ENCODE measurements around the gene ABHD17A. TPM values are rescaled to one million over a fixed set of nuclear protein-coding genes. Genes with fewer than 3 reads are reported as not detected.
A peak's percentile ranks its signal among the peaks of the same experiment; 100 is the strongest.
"Not testable (repeated sequence)": the region's sequence is repeated elsewhere in the genome, so short reads cannot be mapped to it uniquely, and the experiment has no call there.

The ABHD17A gene
- total RNA-seq, 1 donor from 2014 or later = 78.9 TPM

- intact Hi-C loops (cut with DNase I) = no loop called here
- DNase-seq (ENCODE audit: low spot score) (no peak), ATAC-seq (no peak)
Observed at GRCh38 chr19:1884291-1884718, 991 bp downstream of the ABHD17A start.

GRCh38 chr19:1883784-1884183 lies 1.5 kb downstream of the ABHD17A start:
- intact Hi-C loops (cut with DNase I) = no loop called here
- DNase-seq (ENCODE audit: low spot score) (no peak), ATAC-seq (no peak)

- DNase-seq (ENCODE audit: low spot score) (no peak), ATAC-seq (no peak)
- intact Hi-C loops (cut with DNase I) = no loop called here
Observed at GRCh38 chr19:1882786-1883692, 2.3 kb downstream of the ABHD17A start.

DNA sequence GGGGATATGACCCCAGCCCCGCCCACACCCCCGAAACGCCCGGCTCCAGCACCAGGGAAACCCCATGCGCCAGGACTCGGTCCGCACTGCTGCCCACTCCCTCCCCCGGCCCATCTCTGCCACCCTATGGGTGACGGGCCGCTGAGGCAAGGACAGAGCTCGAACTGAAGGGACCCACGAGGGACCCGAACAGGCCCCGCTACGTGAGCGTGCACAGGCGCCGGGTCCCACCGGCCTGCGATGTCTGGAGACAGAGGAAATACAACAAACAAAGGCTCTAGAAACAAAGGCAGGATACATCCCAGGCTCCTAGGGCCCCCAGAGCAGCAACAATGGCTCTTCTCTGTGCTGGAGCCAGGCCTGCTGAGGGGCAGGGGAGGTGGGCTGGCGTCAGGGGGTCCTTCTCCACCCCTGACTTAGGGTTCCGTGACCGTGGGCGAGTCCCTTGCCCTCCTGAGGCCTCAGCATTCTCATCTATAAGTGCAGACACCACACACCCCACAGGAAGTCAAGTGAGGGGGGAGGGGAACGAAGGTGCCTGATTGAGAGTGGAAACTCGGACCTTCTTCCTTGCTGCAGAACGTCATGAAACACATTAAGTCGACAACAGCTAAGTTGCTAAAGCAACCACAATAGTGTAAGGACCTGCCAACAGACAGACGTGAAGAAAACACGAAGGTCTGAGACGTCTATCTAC lies 3.1 kb downstream of the ABHD17A start:
- intact Hi-C loops (cut with DNase I) = no loop called here
- no peak for DNase-seq (ENCODE audit: low spot score)
- peak; percentile 2 for ATAC-seq

- ATAC-seq; intact Hi-C loops (cut with DNase I); DNase-seq (ENCODE audit: low spot score): not testable (repeated sequence)
Observed at GRCh38 chr19:1881393-1882088, 3.8 kb downstream of the ABHD17A start.

- intact Hi-C loops (cut with DNase I) = no loop called here
- ATAC-seq (no peak), DNase-seq (ENCODE audit: low spot score) (no peak)
Observed at GRCh38 chr19:1880611-1881392, 4.5 kb downstream of the ABHD17A start.

- ATAC-seq; DNase-seq (ENCODE audit: low spot score); intact Hi-C loops (cut with DNase I): not testable (repeated sequence)
Observed at GRCh38 chr19:1879982-1880381, 5.3 kb downstream of the ABHD17A start.

DNA sequence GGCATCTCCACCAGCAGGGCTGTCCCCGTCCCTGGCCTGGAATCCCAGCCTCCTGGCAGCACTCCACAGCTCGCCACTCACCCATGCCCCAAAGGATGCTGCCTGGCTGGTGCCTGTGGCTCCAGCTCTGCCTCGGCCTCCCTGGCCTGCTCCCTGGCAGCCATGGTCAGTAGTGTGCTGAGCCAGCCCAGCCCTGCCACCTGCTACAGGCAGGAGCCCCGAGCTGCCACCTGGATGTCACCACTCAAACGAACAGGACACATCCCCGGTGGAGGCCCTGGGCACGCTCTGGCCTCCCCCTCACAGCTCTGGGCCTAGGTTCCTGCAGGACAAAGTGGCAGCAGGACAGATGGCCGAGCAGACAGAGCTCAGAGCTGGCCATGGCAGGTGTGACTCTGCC lies 6.7 kb downstream of the ABHD17A start:
- DNase-seq (ENCODE audit: low spot score); intact Hi-C loops (cut with DNase I); ATAC-seq: not testable (repeated sequence)

DNA sequence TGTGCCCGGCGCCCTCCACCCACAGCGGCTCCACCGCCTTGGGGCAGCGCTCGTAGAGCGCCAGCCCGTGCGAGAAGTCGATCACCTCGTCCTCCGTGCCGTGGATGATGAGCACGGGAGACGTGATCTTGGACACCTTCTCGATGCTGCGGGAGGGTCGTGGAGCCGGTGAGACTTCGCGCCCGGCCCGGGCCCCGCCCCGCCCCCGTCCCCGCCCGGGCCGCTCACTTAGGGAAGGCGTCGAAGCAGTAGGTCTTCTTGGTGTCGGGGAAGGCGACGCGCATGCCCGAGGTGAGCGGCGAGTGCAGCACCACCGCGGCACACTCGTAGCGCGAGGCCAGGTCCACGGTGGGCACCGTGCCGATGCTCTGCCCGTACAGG lies 8.0 kb downstream of the ABHD17A start:
- not testable (repeated sequence) for DNase-seq (ENCODE audit: low spot score); ATAC-seq

GRCh38 chr19:1876496-1877279 lies 8.6 kb downstream of the ABHD17A start:
- peak; percentile 53 for ATAC-seq
- intact Hi-C loops (cut with DNase I); DNase-seq (ENCODE audit: low spot score): not testable (repeated sequence)

More for the DNA sequence above, 8.0 kb downstream of the ABHD17A start:
- intact Hi-C loops (cut with DNase I) = not testable (repeated sequence)

DNA sequence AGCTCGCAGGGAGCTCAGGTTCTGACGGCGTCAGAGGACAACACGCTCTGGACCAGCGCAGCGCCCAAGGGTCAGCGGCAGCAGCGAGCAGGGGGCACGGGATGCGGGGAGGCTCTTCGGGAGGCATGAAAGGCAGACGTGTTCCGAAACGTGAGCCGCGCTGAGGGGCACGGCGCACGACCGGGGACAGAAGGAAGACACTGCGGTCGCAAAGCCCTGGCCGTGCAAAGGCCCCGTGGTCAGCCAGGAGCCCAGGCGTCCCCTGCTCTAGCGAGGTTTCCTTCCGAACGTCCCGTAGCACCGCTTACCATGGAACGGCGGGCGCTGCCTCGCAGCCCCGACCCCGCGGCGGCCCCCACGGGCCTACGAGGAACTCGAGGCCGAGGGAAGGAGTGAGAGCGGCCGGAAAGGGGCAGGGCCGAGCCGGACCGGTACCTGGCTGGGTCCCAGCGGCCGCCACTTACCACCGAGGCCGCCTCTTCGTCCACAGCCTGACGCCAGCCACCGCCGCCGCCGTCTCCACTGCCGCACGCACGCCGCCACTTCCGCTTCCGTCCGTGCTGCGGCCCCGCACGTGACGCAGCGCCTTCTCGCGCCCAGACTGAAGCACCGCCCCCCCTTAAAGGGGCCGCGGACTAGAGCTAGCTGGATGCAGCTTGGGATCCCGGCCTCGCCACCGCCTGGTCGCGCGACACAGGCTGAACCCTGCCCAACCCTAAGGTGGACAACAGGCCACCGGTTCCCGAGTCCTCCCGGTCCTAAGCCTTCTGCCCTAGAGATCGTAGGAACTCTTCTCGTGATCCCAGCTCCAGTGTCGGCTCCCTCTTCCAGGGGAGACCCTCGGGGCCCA lies 9.4 kb downstream of the ABHD17A start:
- peak; percentile 95 for DNase-seq (ENCODE audit: low spot score)
- intact Hi-C loops (cut with DNase I) = no loop called here
- ATAC-seq = peak; percentile 97

- DNase-seq (ENCODE audit: low spot score); intact Hi-C loops (cut with DNase I); ATAC-seq: not testable (repeated sequence)
Observed at GRCh38 chr19:1875265-1875645, 10.0 kb downstream of the ABHD17A start.

- intact Hi-C loops (cut with DNase I) = no loop called here
Observed at GRCh38 chr19:1874554-1875185, 10.6 kb downstream of the ABHD17A start.

DNA sequence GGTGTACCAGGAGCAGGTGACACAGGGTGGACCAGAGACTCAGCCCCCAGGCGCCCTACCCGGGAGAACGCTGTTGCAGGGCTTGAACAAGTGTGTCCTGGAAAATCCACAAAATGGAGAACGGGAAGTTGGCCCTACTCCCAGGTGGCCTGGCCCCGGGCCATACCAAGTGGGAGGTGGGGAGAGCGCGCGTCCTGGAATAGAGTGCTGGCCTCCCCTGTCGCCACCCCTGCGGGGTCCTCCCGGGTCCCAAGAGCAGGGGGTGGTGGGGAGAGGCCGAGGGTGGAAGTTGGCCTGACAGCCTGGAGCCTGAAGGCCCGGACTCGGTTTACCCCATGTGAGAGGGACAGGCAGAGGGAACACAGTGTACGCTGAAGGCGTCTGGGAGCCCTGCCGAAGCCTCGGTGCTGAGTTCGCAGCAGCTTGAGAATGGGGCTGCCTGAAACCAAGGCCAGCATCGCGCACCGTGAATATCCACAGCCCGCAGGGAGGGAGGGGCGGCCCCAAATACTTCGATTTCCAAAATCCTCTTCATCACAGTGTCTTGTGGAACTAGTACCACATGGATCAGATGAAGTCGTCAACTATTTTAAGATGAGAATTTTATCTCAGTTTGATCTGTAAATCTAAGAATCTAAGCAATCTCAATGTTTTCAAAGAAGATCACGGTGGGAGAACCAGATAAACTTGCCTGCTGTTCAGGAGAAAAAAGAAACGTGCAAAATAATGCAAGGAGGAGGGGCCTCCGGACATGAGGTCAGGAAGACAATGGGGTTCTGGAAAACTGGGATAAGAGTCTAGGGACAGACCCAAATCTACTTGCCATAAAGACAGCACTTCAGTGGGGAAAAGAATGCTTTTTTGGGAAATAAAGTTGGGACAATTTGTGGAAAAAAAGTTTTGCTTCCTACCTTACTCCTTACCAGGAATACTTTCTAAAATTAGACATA lies 11.5 kb downstream of the ABHD17A start:
- ATAC-seq = no peak
- intact Hi-C loops (cut with DNase I) = no loop called here
- no peak for DNase-seq (ENCODE audit: low spot score)

More at GRCh38 chr19:1874554-1875185, 10.6 kb downstream of the ABHD17A start:
- DNase-seq (ENCODE audit: low spot score) = no peak
- no peak for ATAC-seq

- intact Hi-C loops (cut with DNase I) = no loop called here
- ATAC-seq = no peak
- DNase-seq (ENCODE audit: low spot score) = no peak
Observed at GRCh38 chr19:1872807-1873523, 12.3 kb downstream of the ABHD17A start.
